Superior temporal gyrus (tissue), 1 donor: ENCODE measurements around the gene RBM26.

Experiments
- DNase-seq: peaks from one replicate; pipeline ENCODE4 v3.0.0-alpha.2; 2016; ENCODE audit errors: extremely low spot score

The RBM26 gene

DNA sequence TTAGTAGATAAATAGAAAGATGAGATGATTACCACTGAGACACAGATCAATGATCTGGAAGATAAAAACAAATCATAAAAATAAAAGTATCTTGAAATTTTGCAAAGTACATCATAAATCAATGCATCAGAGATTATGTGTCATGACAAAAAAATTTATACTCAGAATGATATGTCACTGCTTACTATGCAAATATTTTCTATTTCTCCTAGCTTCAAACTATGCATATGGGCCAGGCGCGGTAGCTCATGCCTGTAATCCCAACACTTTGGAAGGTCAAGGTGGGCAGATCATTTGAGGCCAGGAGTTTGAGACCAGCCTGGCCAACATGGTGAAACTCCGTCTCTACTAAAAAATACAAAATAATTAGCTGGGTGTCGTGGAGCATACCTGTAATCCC is 17.3 kb upstream of the RBM26 start:
- no peak for DNase-seq

DNA sequence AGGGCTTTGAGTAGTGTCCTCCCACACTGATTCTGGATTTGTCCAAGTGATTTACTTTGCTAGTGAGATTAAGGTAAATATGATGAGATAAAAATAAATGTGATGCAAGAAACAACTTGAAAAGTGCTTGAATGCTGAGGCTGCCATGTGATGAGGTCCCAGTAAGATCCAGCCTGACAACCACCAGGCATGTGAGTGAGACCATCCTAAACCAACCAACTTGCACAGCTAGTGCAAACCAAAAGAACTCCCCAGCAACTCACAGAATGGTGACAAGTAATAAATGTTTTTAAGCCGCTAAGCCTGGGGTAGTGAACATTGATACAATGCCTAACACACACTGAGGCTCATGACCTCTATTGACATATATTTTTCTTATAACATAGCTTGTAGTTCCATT is 13.3 kb upstream of the RBM26 start:
- no peak for DNase-seq

DNA sequence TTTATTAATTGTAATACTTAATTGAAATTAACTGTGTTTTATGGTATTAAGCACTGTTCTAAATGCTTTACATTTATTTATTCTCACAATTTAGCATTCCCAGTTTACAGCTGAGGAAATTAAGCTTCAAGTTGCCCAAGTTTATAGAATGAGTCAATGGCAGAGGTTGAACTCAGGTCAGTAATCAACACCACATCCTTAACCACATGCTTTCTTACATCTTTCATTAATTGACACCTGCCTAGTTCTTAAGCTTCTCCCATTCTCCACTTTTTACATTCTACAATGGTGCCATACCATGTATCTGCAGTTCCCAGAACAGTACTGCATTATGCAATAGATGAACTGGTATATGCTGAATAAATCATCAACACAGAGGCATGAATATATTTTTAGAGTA is 11.7 kb upstream of the RBM26 start:
- no peak for DNase-seq

DNA sequence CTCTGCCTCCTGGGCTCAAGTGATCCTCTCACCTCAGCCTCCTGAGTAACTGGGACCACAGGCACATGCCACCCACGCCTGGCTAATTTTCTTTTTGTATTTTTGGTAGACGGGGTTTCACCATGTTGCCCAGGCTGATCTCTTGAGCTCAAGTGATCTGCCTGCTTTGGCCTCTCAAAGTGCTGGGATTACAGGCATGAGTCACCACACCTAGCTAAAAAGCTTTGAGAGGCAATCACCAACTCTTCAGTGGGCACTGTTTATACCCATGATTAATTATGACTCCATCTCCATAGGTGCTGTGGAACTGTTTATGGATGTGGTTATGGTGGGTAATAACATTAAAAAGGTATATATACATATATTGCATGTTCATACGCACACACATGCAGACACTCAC is 7.5 kb upstream of the RBM26 start:
- DNase-seq, result no peak

DNA sequence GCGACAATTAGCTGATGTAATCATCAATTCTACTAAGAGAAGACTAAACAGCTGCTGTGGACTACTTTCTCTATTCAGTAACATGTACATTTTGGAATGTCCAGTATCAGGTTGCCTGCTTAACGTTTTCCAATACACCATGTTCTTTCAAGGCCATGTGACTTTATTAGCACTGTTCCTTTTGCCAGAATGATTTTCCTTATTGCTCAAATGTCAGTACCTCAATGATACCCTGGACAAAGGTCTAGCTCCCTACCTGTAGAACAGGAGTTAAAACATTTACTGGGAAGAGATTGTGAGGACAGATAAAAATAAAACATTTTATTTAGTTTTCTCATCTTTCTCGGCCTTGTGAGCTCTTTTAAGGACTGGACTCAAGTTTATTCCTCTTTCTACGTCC is 3.8 kb upstream of the RBM26 start:
- no peak for DNase-seq

DNA sequence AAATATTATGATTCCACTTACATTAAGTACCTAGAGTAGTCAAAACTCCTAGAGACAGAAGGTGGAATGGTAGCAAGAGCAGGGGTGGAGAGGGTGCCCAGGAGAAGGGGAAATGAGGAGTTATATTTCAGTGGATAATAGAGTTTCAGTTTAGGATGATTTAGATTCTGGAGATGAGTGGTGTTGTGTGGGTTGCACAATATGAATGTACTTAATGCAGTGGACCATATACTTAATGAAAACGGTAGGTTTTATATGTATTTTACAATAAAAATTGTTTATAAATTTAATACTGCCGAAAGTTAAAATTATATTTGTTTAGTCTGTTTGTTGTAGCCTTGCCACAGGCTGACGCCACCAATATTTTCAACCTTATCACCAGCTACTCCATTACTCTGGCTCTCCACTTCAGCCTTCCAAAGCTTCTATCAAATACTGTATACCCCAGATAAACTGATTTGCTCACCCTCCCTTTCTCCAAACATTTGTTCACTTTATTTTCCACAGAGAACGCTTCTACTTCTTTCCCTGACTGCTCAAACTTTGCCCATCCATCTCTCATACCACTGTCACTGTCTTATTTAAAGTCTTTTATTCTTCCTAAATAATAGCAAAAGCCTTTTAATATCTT is 1.4 kb upstream of the RBM26 start:
- no peak for DNase-seq

DNA sequence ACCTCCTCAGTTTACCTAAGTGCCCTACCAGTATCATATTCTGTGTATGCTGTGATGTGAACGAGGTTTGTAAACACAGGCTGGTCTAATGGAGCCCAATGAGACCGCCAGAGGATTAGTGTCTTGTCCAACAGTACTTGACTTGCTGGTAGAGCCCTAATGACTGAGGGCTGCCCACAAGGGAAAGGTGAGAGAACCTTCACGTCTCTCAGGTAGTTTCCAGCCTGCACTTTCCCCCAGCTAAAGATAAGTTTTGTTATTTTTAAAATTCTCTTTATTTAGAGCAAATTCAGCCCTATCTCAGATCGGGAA is 498 bp upstream of the RBM26 start:
- DNase-seq, result no peak

DNA sequence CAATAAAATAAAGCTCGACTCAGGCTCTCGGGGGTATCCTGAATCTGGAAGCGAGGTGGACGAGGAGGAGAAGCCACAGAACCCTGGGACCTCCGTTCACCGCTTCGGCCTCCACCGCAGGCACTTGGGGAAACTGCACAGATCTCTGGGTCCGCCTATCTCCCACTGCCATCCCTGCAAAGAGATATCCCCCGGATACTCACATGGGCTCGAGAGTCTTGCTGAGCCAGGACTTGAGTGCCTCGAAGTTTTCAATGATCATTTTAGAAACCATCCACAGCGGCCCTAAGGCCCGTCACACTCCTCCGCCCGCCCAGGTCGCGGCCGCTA is 589 bp downstream of the RBM26 start:
- DNase-seq, result peak; percentile 39

DNA sequence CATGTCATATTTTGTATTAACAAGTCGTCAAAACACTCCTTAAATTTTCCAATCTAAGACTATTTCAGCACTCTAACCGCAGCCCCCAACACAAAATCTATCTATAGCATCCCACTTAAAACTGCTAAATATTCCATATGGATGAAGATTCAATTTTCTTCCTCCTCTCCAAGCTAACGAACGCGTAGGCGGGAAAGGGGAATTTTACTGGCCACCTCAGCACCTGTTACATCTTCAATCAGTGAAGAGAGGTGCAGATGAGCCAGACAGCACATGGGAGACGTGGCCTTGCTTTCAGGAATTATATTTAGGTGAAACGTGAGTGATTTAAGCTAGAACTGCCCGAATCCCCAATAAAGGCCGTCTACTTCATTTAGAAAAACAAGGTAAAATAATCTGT is 1.1 kb downstream of the RBM26 start:
- DNase-seq, result no peak

DNA sequence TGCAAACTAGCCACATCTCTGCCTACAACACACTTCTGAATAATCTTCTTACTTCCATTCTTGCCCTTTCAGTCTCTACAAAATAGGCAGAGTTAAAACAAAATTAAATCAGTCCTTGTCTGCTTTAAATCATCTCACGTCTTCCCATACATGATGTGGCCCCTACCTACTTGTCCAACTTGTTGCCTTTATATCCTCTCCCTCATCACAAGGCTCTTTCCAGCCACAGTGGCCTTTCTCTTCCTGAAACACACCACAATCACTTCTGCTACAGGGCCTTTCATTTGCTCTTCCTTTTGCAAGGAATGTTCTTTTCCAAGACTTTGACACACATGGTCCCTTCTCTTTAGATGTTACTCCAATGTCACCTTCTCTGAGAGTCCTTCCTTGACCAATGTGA is 1.7 kb downstream of the RBM26 start:
- DNase-seq, result no peak

DNA sequence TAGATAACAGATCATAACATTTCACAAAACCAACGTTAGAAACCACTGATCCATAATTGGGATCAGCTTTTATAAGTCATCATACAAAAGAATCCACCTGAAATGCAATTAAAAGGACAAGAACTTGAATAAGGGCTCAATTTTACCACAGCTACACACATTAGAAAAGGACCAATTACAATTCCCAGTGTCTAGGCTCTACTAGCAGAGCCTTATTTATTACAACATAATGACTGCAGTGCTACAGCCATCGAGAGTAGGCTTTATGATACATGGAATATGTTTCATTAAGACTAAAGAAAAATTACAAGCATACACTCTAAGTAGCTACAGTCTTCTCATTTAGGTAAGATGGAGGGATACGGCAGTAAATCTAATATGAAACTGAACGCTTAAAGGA is 2.9 kb downstream of the RBM26 start:
- peak; percentile 40 for DNase-seq

DNA sequence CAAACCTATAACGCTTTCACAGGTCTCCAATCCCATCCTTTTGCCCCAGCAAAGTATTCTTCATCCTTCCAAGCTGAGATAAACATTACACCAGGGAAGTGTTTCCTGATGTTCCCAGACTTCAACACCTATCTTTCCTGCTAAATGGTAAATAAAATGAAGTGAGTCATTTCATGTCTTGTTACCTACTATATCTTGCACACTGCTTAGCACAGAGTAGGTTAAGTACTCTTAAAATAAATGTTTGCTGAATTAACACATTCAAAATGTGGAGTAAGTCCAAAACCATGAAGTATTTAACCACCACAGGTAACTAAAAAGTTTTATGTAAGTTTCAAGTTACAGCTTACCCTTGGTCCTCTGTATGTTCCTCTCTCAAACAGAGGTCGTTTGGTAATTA is 3.4 kb downstream of the RBM26 start:
- DNase-seq, result no peak

DNA sequence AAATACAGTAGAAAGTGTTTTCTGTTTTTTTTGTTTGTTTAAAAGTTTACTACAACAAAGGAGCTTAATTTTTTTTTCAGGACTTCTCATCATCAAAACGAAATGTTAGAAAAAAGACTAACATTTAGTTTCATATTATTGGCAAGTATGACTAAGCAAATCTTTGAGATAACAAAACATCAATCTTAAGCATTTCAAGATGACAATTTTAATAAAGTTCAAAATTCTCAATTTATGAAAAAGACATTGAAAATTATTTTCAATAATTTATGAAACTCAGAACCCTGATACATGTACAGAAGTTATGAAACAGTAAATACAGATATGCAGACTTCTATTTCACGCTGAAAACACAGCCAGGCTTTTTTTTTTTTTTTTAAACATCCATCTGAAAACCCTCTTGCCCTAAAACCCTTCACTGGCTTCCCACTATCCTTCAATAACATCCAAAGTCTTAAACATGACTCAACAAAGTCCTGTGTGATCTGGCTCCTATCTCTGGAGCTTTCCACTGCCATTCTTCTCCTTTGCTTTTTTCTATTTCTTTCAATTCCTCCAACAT is 3.9 kb downstream of the RBM26 start:
- DNase-seq, result no peak

DNA sequence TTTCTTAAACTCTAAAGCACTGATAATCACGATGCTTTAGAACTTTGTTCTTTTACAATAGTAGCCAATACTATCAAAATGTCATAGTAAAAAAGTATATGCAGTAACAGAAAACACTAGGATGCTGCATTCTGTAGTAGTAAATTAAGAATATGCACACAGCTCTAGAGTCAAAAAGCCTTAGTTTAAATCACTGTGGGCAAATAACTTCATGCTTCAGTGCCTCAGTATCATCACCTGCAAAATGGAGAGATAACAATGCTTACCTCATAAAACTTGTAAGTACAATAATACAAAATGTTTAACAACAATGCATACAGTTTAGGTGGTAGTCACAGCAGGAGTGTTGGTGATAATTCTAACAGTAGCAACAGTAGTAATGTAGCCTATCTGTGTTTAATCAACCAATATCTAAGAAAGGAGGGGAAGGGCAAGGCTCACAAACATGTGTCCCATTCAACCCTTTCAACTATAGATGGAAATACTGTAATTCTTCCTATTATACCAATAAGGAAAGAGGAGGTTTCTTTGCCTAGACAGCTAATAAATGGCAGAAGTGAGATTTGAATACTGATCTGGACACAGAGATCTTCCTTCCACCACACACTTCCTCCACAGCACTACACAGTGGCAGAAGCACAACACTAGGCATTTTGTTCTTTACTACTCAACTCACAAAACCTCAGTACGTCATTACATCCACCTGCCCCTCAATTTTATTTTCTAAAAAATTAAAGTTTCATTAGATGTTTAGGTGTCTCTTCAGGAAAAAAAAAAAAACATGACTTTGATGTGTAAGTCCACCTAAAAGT is 4.6 kb downstream of the RBM26 start:
- DNase-seq, result no peak

DNA sequence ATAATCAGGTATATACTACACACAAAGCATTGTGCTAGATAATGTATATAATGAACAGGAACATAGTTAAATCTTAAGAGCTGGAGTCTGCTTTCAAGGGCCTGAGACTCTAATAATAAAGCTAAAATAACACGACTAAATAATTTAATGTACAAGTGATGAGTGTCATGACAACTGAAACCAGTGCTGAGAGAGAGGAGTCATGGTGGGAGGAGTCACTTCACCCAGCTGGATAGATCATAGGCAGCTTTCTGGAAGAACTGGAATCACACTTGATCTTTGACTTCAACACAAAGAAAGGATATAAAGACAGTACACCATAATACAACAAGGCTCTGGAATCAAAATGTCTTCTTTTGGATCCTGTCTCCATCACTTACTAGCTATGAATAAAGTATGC is 7.1 kb downstream of the RBM26 start:
- no peak for DNase-seq

DNA sequence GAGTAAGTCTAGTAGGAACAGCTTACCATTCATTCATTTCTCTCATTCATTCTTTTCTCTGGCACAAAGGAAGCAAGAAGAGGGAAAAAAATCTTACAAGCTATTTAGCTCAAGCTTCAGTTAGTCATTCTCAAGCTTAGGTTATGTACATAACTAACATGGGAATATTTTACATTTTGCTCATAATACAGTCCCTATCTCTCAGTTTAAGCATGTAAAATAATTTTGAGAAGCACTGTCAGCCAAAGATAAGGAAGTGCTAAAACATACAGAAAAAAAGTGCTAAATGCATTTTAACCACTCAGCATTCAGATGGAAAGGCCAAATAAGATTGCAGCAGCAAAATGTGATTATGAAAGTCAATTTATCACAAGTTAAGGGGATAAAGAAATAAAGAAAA is 7.9 kb downstream of the RBM26 start:
- no peak for DNase-seq

DNA sequence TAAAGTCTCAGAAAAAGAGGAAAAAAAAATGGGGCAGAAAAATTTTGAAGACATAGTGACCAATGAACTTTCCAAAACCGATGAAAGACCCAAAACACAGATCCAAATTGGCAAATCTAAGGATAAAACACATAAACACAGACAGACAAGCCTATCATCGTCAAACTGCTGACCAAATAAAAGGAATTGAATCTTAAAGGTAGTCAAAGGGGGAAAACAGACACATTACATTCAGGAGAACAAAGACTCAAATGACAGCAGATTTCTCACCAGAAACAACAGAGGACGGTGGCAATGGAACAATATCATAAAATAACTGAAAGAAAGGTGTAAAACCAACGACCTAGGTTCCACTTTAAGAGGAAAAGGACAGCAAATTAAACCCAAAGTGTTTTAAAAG is 10.2 kb downstream of the RBM26 start:
- no peak for DNase-seq

DNA sequence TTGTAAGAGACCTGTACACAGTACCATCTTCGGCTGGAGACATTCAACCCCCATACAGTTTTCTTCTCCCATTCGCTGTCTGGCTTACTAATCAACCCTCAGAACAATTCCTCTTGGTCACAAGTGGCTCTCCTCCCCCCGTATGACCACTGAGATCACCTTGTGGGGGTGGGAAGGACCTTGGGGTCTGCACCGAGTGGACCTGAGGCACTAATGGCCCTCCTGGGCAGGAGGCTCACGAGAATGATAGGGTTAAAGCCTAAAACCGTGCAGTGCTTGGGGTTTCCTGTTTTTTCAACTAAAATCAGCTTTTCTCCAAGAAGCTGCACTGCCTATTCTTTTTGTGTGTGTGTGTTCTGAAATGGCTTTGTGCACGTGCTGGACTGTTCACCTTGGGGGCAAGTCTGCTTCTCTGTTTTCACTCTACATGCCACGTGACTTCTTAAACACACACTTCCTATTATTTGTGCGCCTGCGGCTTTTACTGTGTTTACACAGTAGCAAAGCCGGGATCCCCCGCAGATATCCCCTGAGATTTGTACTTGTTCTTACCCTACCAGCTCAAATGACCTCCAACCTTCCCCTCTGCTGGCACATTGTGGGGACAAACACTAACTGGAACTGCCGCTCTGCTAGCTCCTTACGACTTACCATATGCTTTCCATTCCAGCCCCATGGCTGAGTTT is 12.3 kb downstream of the RBM26 start:
- no peak for DNase-seq

DNA sequence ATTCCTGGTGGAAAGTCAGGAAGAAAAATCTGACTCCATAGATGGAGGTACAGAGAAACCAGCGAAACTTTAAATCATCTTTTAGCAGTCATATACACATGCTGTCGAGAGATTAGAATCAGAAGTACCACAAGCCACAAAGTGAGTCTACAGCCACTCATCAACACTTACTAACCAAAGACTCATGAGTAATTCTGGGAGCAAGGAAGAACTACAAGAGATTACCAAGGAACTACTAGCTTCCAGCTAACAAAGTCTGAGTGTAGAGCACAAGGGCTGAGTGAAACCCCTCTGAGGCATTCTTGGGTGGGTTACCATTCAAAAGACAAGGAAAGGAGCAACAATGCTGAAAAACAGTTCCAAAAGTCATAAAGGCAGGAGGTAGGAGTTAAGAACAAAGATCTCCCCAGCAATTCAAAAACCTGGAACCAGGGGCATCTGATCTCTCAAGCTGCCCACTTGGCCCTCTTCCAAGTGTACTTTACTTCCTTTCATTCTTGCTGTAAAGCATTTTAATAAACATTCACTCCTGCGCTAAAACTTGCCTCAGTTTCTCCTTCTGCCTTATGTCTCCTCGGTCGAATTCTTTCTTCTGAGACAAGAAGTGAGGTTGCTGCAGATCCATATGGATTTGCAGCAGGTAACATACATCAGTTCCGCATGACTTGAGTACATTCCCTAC is 13.0 kb downstream of the RBM26 start:
- no peak for DNase-seq

DNA sequence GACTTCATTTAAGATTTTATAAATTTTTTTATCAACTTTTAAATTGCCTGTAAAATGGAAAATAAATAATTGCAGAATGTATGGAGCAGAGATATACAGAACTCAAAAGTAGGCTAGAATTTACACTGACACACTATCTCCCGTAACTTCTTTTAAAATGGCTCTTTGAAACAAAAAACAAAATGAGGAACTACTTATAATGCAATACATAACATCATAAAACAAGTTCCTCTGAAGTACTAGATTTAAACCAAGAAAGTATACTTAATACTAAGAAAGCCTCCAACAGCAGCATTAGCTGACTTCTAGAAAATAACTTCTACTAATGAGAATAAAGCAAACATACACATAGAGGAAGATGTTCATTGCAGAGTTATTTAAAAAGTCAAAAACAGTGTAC is 17.0 kb downstream of the RBM26 start:
- no peak for DNase-seq

DNA sequence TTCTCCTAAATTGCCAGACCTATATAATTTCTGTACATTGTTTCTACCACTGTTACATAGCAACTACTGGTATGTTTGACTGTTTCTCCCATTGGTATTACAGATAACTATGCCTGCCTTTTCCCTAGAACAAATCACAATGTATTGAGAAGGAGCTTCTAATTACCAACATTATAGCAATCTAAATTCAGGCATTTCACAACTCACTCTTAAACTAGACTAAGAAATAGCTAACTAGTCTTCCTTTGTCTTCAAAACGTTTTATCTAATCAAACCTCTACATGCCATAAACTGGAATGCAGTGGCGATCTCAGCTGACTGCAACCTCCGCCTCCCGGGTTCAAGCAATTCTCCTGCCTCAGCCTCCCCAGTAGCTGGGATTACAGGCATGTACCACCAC is 18.2 kb downstream of the RBM26 start:
- DNase-seq, result no peak

DNA sequence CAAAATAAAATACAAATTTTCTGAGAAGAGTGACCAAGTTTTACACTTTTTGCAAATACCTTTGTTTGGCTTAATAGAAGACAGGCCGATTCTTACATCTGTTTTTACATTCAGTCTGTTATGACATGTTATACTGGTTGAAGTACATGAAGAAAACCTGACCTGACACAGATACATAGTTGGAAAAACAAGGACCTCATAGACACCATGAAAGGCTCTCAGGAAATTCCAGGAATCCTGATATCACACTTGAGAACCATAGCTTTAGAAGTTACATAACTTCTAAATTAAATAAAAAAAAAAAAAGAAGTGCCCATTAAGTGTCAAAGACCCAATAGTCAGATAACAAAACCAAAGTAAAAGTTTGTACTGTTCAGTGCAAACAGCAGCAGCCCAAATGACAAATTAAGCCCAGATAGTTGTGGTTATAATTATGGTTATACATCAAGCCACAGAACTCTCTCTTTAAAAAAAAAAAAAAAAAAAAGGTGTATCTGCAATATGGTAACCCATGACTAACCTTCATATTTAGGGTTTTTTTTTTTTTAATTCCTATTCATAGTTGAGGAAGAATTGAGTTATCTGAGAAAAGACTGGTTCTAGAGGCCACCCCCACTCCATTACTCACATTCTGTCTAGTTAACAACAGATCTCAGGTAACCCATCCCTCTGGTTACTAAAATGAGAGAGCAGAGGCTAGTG is 19.8 kb downstream of the RBM26 start:
- no peak for DNase-seq
